Astrocyte (in vitro differentiated cells and primary cell): ENCODE measurements around the gene ANKRD42. TPM values are rescaled to one million over a fixed set of nuclear protein-coding genes. Genes with fewer than 3 reads are reported as not detected.

Experiments used
- DNase-seq: peaks from one replicate; pipeline ENCODE4 v3.0.0-alpha.2; 2010; ENCODE audit warnings: low read depth
- FAIRE-seq: peaks from 2 replicates; lab custom pipeline; 2011; peaks lifted over from hg19 to GRCh38; lab: Jason Lieb, UNC
- H2AFZ ChIP-seq: 2 replicates; pipeline ENCODE4 v1.6.0; 2012; ENCODE audit warnings: low read depth, low read length, inconsistent platforms
- H3K27ac ChIP-seq: 2 replicates; pipeline ENCODE4 v1.5.1; 2011; ENCODE audit warnings: low read depth, low read length, inconsistent platforms
- H3K27me3 ChIP-seq: 2 replicates; pipeline ENCODE4 v1.6.0; 2011; ENCODE audit warnings: low read length, inconsistent platforms; ENCODE audit not compliant: insufficient read depth
- H3K36me3 ChIP-seq: 2 replicates; pipeline ENCODE4 v1.5.1; 2011; ENCODE audit warnings: low read length, inconsistent platforms; ENCODE audit not compliant: insufficient read depth
- H3K4me1 ChIP-seq: 2 replicates; pipeline ENCODE4 v1.5.1; 2011; ENCODE audit warnings: low read length, inconsistent platforms; ENCODE audit not compliant: insufficient read depth
- H3K4me2 ChIP-seq: 2 replicates; pipeline ENCODE4 v1.6.0; 2012; ENCODE audit warnings: low read length, inconsistent platforms
- H3K4me3 ChIP-seq: 2 replicates; pipeline ENCODE4 v1.5.1; 2011; ENCODE audit warnings: low read depth, mild to moderate bottlenecking, low read length, inconsistent platforms; ENCODE audit not compliant: insufficient read depth
- H3K79me2 ChIP-seq: 2 replicates; pipeline ENCODE4 v1.6.0; 2012; ENCODE audit warnings: mild to moderate bottlenecking, low read length, inconsistent platforms; ENCODE audit not compliant: insufficient read depth
- H3K9ac ChIP-seq: 2 replicates; pipeline ENCODE4 v1.6.0; 2012; ENCODE audit warnings: mild to moderate bottlenecking, low read length, inconsistent platforms
- H3K9me3 ChIP-seq: 2 replicates; pipeline ENCODE4 v1.5.1; 2012; ENCODE audit warnings: low read depth, mild to moderate bottlenecking, low read length, inconsistent platforms; ENCODE audit not compliant: insufficient read depth
- H4K20me1 ChIP-seq: 2 replicates; pipeline ENCODE4 v1.6.0; 2012; ENCODE audit warnings: low read length, inconsistent platforms; ENCODE audit not compliant: insufficient read depth
- H3K27ac Mint-ChIP-seq: one replicate; pipeline ENCODE4 v1.8.0; 2021; ENCODE audit warnings: mild to moderate bottlenecking, mixed read lengths; ENCODE audit not compliant: unreplicated experiment
- H3K27me3 Mint-ChIP-seq: one replicate; pipeline ENCODE4 v1.8.0; 2021; ENCODE audit warnings: low read depth, mixed read lengths; ENCODE audit not compliant: unreplicated experiment
- H3K36me3 Mint-ChIP-seq: one replicate; pipeline ENCODE4 v1.8.0; 2021; ENCODE audit warnings: low read depth, mixed read lengths; ENCODE audit not compliant: unreplicated experiment
- H3K4me1 Mint-ChIP-seq: one replicate; pipeline ENCODE4 v1.8.0; 2021; ENCODE audit warnings: low read depth, mixed read lengths; ENCODE audit not compliant: unreplicated experiment
- H3K4me3 Mint-ChIP-seq: one replicate; pipeline ENCODE4 v1.8.0; 2021; ENCODE audit warnings: mild to moderate bottlenecking, moderate library complexity, mixed read lengths; ENCODE audit not compliant: unreplicated experiment
- H3K9me3 Mint-ChIP-seq: one replicate; pipeline ENCODE4 v1.8.0; 2021; ENCODE audit warnings: mild to moderate bottlenecking, mixed read lengths; ENCODE audit not compliant: unreplicated experiment
- CTCF ChIP-seq: IDR thresholded peaks from 2 replicates; pipeline ENCODE4 v1.5.1; 2011; ENCODE audit warnings: low read depth, mild to moderate bottlenecking, inconsistent platforms, low read length, moderate library complexity; ENCODE audit not compliant: insufficient read depth
- EZH2 ChIP-seq: IDR thresholded peaks from 2 replicates; pipeline ENCODE4 v1.6.1; 2012; ENCODE audit warnings: mild to moderate bottlenecking, low read length, inconsistent platforms; ENCODE audit not compliant: insufficient read depth
- total RNA-seq: library from RNA; stranded (reverse); gene quantifications from 2 replicates; pipeline ENCODE4 v1.2.1, GENCODE V29; 2021

ANKRD42 gene
- total RNA-seq, 1 donor from 2014 or later: 15.0 TPM

GRCh38 chr11:83153764-83154163 is 39.7 kb upstream of the ANKRD42 start:
- H3K36me3 Mint-ChIP-seq: peaks cover 8% of the 10 kb centered on the region
- Histone ChIP-seq H3K27ac (no peak overlapping the region), H2AFZ (no peak overlapping the region), H3K9ac (no peak overlapping the region), H3K4me1 (no peaks in the 10 kb centered on the region), H3K36me3 (peaks cover 3% of the 10 kb centered on the region), H3K79me2 (peaks cover 18% of the 10 kb centered on the region), H3K27me3 (no peaks in the 10 kb centered on the region), H3K4me2 (no peak overlapping the region), H4K20me1 (peaks cover 17% of the 10 kb centered on the region), H3K9me3 (no peaks in the 10 kb centered on the region), H3K4me3 (no peak overlapping the region)
- DNase-seq (no peak), FAIRE-seq (no peak)
- peaks cover 2% of the 10 kb centered on the region for H3K4me1 Mint-ChIP-seq
- H3K27me3 Mint-ChIP-seq: no peaks in the 10 kb centered on the region
- H3K4me3 Mint-ChIP-seq: no peak overlapping the region
- H3K27ac Mint-ChIP-seq: no peak overlapping the region
- no peaks in the 10 kb centered on the region for H3K9me3 Mint-ChIP-seq
- no peak for TF ChIP-seq CTCF
- TF ChIP-seq EZH2: no peak

- Histone ChIP-seq H2AFZ (peak overlapping the region; percentile 70), H3K36me3 (peaks cover 5% of the 10 kb centered on the region), H3K4me2 (peak overlapping the region; percentile 95), H3K27ac (peak overlapping the region; percentile 71), H3K4me3 (peak overlapping the region; percentile 80), H3K9ac (peak overlapping the region; percentile 84), H3K4me1 (peaks cover 12% of the 10 kb centered on the region), H3K27me3 (no peaks in the 10 kb centered on the region), H3K9me3 (no peaks in the 10 kb centered on the region), H4K20me1 (peaks cover 43% of the 10 kb centered on the region), H3K79me2 (peaks cover 44% of the 10 kb centered on the region)
- FAIRE-seq (no peak), DNase-seq (peak; percentile 99)
- TF ChIP-seq EZH2: no peak
- no peak for TF ChIP-seq CTCF
- peaks cover 12% of the 10 kb centered on the region for H3K36me3 Mint-ChIP-seq
- H3K9me3 Mint-ChIP-seq: no peaks in the 10 kb centered on the region
- H3K4me3 Mint-ChIP-seq: peak overlapping the region; percentile 100
- no peaks in the 10 kb centered on the region for H3K27me3 Mint-ChIP-seq
- peak overlapping the region; percentile 100 for H3K27ac Mint-ChIP-seq
- peaks cover 9% of the 10 kb centered on the region for H3K4me1 Mint-ChIP-seq
Observed at GRCh38 chr11:83156144-83156995, 37.1 kb upstream of the ANKRD42 start.
